ENCODE measurements around the gene ZNF274.

DNA sequence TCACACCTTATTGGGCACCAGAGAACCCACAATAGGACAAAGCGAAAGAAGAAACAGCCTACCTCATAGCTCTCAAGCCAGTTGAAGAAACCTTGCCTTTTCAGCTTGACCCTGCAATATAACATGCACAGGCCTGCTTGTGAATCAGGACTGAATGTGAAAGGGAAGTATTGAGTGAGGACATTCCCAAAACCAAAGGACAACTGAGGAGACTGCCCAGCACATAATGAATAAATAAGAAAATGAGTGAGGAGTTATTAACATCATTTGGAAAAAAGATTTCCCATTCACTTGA, 30.2 kb downstream of the ZNF274 start:
- TF ChIP-seq POLR2A (IDR thresholded peaks at IDR 0.05; ENCODE audit: low read depth, low read length) (no peak), POLR2AphosphoS5 (IDR thresholded peaks at IDR 0.05; ENCODE audit: low read depth, low read length) (no peak), TAF1 (IDR thresholded peaks at IDR 0.05; ENCODE audit: low read depth, low read length) (no peak)

Measured in GM12891 (cell line).